H54 (cell line): ENCODE results near the gene HAPLN3.
A peak's percentile ranks its signal among the peaks of the same experiment; 100 is the strongest.

Experiments
- DNase-seq: peaks from one replicate; pipeline ENCODE4 v3.0.0; 2011; ENCODE audit warnings: low spot score, mixed read lengths; ENCODE audit not compliant: insufficient read length
- FAIRE-seq: peaks from 3 replicates; lab custom pipeline; 2011; peaks lifted over from hg19 to GRCh38; lab: Jason Lieb, UNC
- POLR2A ChIP-seq: IDR thresholded peaks from 2 replicates; pipeline ENCODE4 v1.6.1; 2011; ENCODE audit warnings: low read depth, mild to moderate bottlenecking, low read length

The HAPLN3 gene

GRCh38 chr15:88896333-88897033, 1.1 kb upstream of the HAPLN3 start:
- FAIRE-seq, result no peak
- no peak for TF ChIP-seq POLR2A
- no peak for DNase-seq

- no peak for TF ChIP-seq POLR2A
- FAIRE-seq, result no peak
- DNase-seq, result no peak
These were observed 961 bp downstream of the HAPLN3 start for GRCh38 chr15:88894348-88894818.

- TF ChIP-seq POLR2A, result no peak
- DNase-seq (no peak), FAIRE-seq (no peak)
These were observed 3.6 kb downstream of the HAPLN3 start for GRCh38 chr15:88891540-88892254.

- TF ChIP-seq POLR2A, result no peak
- no peak for FAIRE-seq
- no peak for DNase-seq
These were observed 4.8 kb downstream of the HAPLN3 start for GRCh38 chr15:88890495-88890894.

- FAIRE-seq (no peak), DNase-seq (no peak)
- no peak for TF ChIP-seq POLR2A
These were observed 6.6 kb downstream of the HAPLN3 start for GRCh38 chr15:88888719-88889118.

- no peak for FAIRE-seq
- no peak for TF ChIP-seq POLR2A
- DNase-seq, result no peak
These were observed 8.2 kb downstream of the HAPLN3 start for GRCh38 chr15:88887068-88887580.

GRCh38 chr15:88882785-88883184, 12.6 kb downstream of the HAPLN3 start:
- DNase-seq, result no peak
- FAIRE-seq, result no peak
- no peak for TF ChIP-seq POLR2A

GRCh38 chr15:88881775-88882174, 13.6 kb downstream of the HAPLN3 start:
- TF ChIP-seq POLR2A, result no peak
- FAIRE-seq (no peak), DNase-seq (no peak)

GRCh38 chr15:88880944-88881740, 14.2 kb downstream of the HAPLN3 start:
- DNase-seq (no peak), FAIRE-seq (no peak)
- no peak for TF ChIP-seq POLR2A

GRCh38 chr15:88878720-88879184, 16.6 kb downstream of the HAPLN3 start:
- DNase-seq, result peak; percentile 72
- no peak for FAIRE-seq

GRCh38 chr15:88877906-88878305, 17.4 kb downstream of the HAPLN3 start:
- FAIRE-seq, result no peak

More at GRCh38 chr15:88878720-88879184, 16.6 kb downstream of the HAPLN3 start:
- no peak for TF ChIP-seq POLR2A

GRCh38 chr15:88877415-88877814, 17.9 kb downstream of the HAPLN3 start:
- FAIRE-seq (no peak), DNase-seq (no peak)

More at GRCh38 chr15:88877906-88878305, 17.4 kb downstream of the HAPLN3 start:
- no peak for DNase-seq
- no peak for TF ChIP-seq POLR2A

GRCh38 chr15:88876573-88876972, 18.8 kb downstream of the HAPLN3 start:
- FAIRE-seq (no peak), DNase-seq (no peak)
- no peak for TF ChIP-seq POLR2A

More at GRCh38 chr15:88877415-88877814, 17.9 kb downstream of the HAPLN3 start:
- TF ChIP-seq POLR2A, result no peak

GRCh38 chr15:88874684-88875083, 20.7 kb downstream of the HAPLN3 start:
- DNase-seq (no peak), FAIRE-seq (no peak)
- TF ChIP-seq POLR2A, result no peak
